HepG2 (cell line): ENCODE results near the gene MATN1. TPM values are rescaled to one million over a fixed set of nuclear protein-coding genes. Genes with fewer than 3 reads are reported as not detected.
A peak's percentile ranks its signal among the peaks of the same experiment; 100 is the strongest.

Source experiments
- FOSL2 ChIP-seq: sonication (generic); formaldehyde crosslinking; IDR thresholded peaks from 2 replicates; pipeline ENCODE4 v1.4.0; 2020; ENCODE audit warnings: missing genetic modification reagents
- GLMP ChIP-seq: sonication (generic); formaldehyde crosslinking; IDR thresholded peaks from 2 replicates; pipeline ENCODE4 v1.9.0; 2021; ENCODE audit warnings: missing genetic modification reagents, mild to moderate bottlenecking, borderline replicate concordance
- MAF1 ChIP-seq: sonication (generic); formaldehyde crosslinking; IDR thresholded peaks from 2 replicates; pipeline ENCODE4 v1.5.0; 2020; ENCODE audit warnings: missing genetic modification reagents, borderline replicate concordance
- MBD4 ChIP-seq: IDR thresholded peaks from 2 replicates; pipeline ENCODE4 v1.6.1; 2012; ENCODE audit warnings: low read length, inconsistent platforms, borderline replicate concordance
- MTA1 ChIP-seq: sonication (generic); formaldehyde crosslinking; IDR thresholded peaks from 2 replicates; pipeline ENCODE4 v1.4.0; 2020; ENCODE audit warnings: missing genetic modification reagents, mild to moderate bottlenecking, borderline replicate concordance
- NCOA2 ChIP-seq: sonication (generic); formaldehyde crosslinking; IDR thresholded peaks from 2 replicates; pipeline ENCODE4 v1.8.0; 2022; ENCODE audit warnings: inconsistent platforms
- SNAPC4 ChIP-seq: sonication (generic); formaldehyde crosslinking; IDR thresholded peaks from 2 replicates; pipeline ENCODE4 v1.4.0; 2020; ENCODE audit warnings: mild to moderate bottlenecking, missing genetic modification reagents
- TCF7 ChIP-seq: sonication (generic); IDR thresholded peaks from 2 replicates; pipeline ENCODE4 v1.6.1; 2016; ENCODE audit warnings: antibody characterized with exemption, low read depth
- TEAD2 ChIP-seq: sonication (generic); formaldehyde crosslinking; IDR thresholded peaks from 2 replicates; pipeline ENCODE4 v1.9.0; 2021; ENCODE audit warnings: missing genetic modification reagents
- ZBTB7A ChIP-seq: sonication (generic); formaldehyde crosslinking; IDR thresholded peaks from 2 replicates; pipeline ENCODE4 v1.8.0; 2022; ENCODE audit warnings: mild to moderate bottlenecking, missing genetic modification reagents
- ZNF251 ChIP-seq: sonication (generic); formaldehyde crosslinking; IDR thresholded peaks from 2 replicates; pipeline ENCODE4 v1.9.0; 2021; ENCODE audit warnings: mild to moderate bottlenecking, missing genetic modification reagents
- ZNF333 ChIP-seq: sonication (generic); formaldehyde crosslinking; IDR thresholded peaks from 2 replicates; pipeline ENCODE4 v1.4.0; 2020; ENCODE audit warnings: mild to moderate bottlenecking, missing genetic modification reagents, borderline replicate concordance
- ZNF546 ChIP-seq: sonication (generic); formaldehyde crosslinking; conservative IDR thresholded peaks from 2 replicates; pipeline ENCODE4 v1.8.1; 2023; ENCODE audit warnings: mild to moderate bottlenecking, missing genetic modification reagents
- ZNF609 ChIP-seq: sonication (generic); formaldehyde crosslinking; IDR thresholded peaks from 2 replicates; pipeline ENCODE4 v1.4.0; 2020; ENCODE audit warnings: mild to moderate bottlenecking, missing genetic modification reagents, borderline replicate concordance
- ZNF687 ChIP-seq: sonication (generic); formaldehyde crosslinking; IDR thresholded peaks from 2 replicates; pipeline ENCODE4 v1.5.1; 2020; ENCODE audit warnings: mild to moderate bottlenecking, missing genetic modification reagents, moderate library complexity
- polyA plus RNA-seq, 8 experiments: library from polyadenylated mRNA; depleted of rRNA in 3 of 8; stranded (reverse) in 7 of 8; unstranded in 1 of 8; fragments of >200 nt; fragmentation: Illumina TruSeq in 4 of 8; extraction: Trizol in 4 of 8; gene quantifications; 2 replicates each; pipeline versions ENCODE4 v1.2.1 to v1.2.3, GENCODE V29; 2011 to 2016; ENCODE audit warnings: low read depth in 4 of 8, missing spikeins in 1 of 8, mixed read lengths in 1 of 8; ENCODE audit not compliant: insufficient read depth in 1 of 8
- total RNA-seq, 5 experiments: library from RNA; depleted of rRNA; stranded (reverse); fragments of >200 nt; fragmentation: Illumina TruSeq; extraction: Trizol; gene quantifications; 2 replicates each; pipeline ENCODE4 v1.2.3, GENCODE V29; 2016; ENCODE audit warnings: low read depth in 1 of 5

The MATN1 gene
- total and polyA plus RNA-seq, 2 of the 13 experiments (the other 11 are each of a cell fraction or from before 2014, with no cell fraction given): 0.04 to 0.05 TPM

- TF ChIP-seq GLMP (CRISPR knock-in tag): no peak
- TF ChIP-seq MTA1: peak; percentile 56; the same call in 1 of the 2 replicates
- no peak for TF ChIP-seq NCOA2 (CRISPR knock-in tag)
- TF ChIP-seq TCF7: peak; percentile 19; the same call in 1 of the 2 replicates
- TF ChIP-seq ZNF687: peak; percentile 72
- no peak for TF ChIP-seq ZNF333 (CRISPR knock-in tag)
- no peak for TF ChIP-seq ZNF546 (CRISPR knock-in tag)
- TF ChIP-seq ZNF251 (CRISPR knock-in tag): no peak
- peak; percentile 99 for TF ChIP-seq ZBTB7A
- TF ChIP-seq TEAD2 (CRISPR knock-in tag): no peak
- no peak for TF ChIP-seq MBD4
- TF ChIP-seq ZNF609: peak; percentile 83; the same call in 1 of the 2 replicates
- no peak for TF ChIP-seq FOSL2 (CRISPR knock-in tag)
- TF ChIP-seq SNAPC4 (CRISPR knock-in tag): no peak
- no peak for TF ChIP-seq MAF1
These were observed 46.8 kb upstream of the MATN1 start (continued) for GRCh38 chr1:30770150-30770549.
